Retinal pigment epithelial cell (primary cell): ENCODE results near the gene SLC37A3.
"Not testable (repeated sequence)": the region's sequence is repeated elsewhere in the genome, so short reads cannot be mapped to it uniquely, and the experiment has no call there.

Experiments
- DNase-seq: peaks from one replicate; pipeline ENCODE4 v3.0.0-alpha.2; 2010; ENCODE audit warnings: low read depth
- H3K4me3 ChIP-seq: 2 replicates; pipeline ENCODE4 v1.5.1; 2011; ENCODE audit warnings: mild to moderate bottlenecking, low read length, control low read depth, moderate library complexity
- TF ChIP-seq, protein P1 (sequence below): conservative IDR thresholded peaks from 2 replicates; pipeline ENCODE4 v1.5.1; 2011; ENCODE audit warnings: low read depth, low read length, control low read depth, inconsistent platforms

Gene SLC37A3

DNA sequence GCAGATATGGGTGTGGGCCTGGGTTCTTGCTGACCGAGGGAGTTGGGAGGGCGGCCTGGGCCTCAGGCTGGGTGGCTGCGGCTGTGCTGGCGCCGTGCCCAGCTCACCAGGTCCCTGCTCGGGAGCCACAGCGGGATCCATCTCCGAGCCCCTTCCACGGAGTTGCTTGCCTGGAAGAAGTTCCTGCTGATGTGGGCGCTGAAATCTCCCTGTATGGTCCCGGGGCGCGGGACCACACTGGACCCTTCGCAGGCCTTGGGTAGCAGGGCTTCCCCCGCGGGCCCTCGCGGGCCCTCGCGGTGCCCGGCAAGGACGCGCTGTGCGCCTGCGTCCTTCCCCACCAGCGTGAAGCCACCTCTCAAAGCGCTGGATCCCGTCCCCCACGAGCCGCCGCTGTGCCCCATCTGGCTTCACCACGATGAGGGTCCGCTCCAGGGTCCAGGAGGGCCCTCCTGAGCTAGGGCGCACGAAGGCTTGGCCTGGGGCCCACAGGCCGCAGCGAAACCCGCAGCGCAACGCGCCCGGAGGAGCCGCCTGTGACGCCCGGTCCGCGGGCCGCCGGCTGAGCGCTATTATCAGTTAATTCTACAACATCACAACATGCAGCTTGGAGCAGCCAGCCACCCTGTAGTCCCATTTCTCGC, 37.0 kb upstream of the SLC37A3 start:
- no peak for DNase-seq
- TF ChIP-seq, protein P1, sequence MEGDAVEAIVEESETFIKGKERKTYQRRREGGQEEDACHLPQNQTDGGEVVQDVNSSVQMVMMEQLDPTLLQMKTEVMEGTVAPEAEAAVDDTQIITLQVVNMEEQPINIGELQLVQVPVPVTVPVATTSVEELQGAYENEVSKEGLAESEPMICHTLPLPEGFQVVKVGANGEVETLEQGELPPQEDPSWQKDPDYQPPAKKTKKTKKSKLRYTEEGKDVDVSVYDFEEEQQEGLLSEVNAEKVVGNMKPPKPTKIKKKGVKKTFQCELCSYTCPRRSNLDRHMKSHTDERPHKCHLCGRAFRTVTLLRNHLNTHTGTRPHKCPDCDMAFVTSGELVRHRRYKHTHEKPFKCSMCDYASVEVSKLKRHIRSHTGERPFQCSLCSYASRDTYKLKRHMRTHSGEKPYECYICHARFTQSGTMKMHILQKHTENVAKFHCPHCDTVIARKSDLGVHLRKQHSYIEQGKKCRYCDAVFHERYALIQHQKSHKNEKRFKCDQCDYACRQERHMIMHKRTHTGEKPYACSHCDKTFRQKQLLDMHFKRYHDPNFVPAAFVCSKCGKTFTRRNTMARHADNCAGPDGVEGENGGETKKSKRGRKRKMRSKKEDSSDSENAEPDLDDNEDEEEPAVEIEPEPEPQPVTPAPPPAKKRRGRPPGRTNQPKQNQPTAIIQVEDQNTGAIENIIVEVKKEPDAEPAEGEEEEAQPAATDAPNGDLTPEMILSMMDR, result no peak
- H3K4me3 ChIP-seq, result no peak overlapping the region

DNA sequence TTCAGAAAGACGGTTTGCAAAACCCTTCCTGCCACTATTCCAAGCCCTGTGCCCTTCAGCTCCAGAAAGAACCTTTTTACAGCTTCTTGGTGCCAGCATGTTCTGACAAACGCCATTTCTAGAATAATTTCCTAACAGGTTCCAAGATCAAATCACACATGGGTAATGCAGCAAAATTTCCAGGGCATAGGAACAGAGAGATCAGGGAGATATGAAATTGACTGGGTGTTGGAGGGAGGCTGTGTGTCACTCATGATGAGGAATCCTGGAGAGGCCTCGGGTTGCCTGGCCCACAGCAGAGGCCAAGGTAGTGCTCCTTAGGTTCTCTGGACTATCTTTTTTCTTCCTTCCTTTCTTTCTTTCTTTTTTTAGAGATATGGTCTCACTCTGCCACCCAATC, 35.1 kb upstream of the SLC37A3 start:
- no peak for DNase-seq
- no peak overlapping the region for H3K4me3 ChIP-seq
- TF ChIP-seq, protein P1, result no peak

DNA sequence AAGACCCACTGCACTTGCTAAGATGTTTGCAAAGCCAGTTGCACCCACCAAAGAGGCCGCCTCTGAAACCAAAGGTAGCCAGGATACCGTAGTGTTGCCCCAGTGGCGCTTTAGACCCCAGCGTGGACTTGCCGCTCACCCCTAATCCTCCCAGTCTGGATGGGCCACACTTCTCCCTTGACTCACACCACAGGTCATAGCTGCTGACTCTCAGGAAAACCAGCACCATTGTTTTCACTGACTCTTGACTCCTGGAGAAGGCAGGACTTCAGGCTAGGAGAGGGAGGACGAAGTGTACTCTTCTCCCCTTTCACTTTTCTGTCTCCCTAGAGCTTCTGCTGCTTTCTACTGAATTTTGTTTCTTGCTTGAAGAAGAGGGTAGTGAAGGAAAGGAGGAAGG, 27.8 kb upstream of the SLC37A3 start:
- TF ChIP-seq, protein P1, result no peak
- H3K4me3 ChIP-seq, result no peak overlapping the region
- DNase-seq, result no peak

DNA sequence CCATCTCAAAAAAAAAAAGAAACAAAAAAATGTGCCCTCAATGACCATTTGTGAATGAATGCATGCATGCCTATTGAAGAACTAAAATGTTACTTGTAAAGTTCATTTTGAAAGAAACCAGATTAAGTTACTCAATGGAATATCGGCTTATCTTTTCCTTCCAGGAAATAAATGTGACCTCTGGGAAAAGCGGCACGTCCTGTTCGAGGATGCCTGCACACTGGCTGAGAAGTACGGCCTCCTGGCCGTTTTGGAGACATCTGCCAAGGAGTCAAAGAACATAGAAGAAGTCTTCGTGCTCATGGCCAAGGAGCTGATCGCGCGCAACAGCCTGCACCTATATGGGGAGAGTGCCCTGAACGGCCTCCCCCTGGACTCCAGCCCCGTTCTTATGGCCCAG, 27.4 kb upstream of the SLC37A3 start:
- no peak for DNase-seq
- H3K4me3 ChIP-seq, result no peak overlapping the region
- TF ChIP-seq, protein P1, result no peak

DNA sequence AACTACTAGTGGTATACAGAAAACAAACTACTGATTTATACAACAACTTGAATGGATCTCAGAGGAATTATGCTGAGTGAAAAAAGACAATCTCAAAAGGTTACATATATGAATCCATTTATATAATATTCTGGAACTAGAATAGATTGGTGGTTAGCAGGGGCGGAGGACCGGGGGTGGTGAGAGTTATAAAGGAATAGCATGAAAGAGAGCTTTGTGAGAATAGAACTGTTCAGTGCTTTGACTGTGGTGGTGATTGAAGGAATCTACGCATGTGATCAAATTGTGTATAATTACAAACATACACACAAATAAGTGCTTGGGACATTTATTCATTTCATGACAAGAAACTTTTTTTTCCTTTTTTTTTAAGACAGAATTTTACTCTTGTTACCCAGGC, 25.2 kb upstream of the SLC37A3 start:
- H3K4me3 ChIP-seq, result no peak overlapping the region
- TF ChIP-seq, protein P1, result no peak
- DNase-seq, result no peak

DNA sequence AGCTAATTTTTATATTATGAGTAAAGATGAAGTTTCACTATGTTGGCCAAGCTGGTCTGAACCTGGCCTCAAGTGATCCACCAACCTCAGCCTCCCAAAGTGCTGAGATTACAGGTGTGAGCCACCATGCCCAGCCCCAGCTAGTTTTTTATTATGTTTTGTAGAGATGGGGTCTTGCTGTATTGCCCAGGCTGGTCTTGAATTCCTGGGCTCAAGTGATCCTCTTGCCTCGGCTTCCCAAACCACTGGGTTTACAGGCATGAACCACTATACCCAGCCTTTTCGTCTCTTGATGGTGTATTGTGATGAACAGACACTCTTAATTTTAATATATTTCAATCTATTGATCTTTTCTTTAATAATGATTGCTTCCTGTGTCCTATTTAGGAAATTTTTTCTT, 23.2 kb upstream of the SLC37A3 start:
- no peak for DNase-seq
- no peak overlapping the region for H3K4me3 ChIP-seq
- TF ChIP-seq, protein P1, result no peak

DNA sequence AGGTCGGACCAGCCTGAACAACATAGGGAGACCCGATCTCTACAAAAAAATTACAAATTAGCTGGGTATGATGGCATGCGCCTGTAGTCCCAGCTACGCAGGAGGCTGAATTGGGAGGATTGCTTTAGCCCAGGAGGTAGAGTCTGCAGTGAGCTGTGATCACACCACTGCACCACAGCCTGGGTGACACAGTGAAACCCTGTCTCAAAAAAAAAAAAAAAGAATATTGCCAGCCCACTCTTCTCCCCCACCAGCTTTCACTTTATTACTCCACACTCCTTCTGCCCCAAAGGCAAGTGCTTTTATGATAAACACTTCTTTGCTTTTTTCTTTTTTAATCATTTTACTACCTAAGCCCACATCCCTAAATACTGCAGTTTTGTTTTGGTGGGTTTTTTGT, 20.3 kb upstream of the SLC37A3 start:
- no peak overlapping the region for H3K4me3 ChIP-seq
- no peak for DNase-seq
- TF ChIP-seq, protein P1, result no peak

DNA sequence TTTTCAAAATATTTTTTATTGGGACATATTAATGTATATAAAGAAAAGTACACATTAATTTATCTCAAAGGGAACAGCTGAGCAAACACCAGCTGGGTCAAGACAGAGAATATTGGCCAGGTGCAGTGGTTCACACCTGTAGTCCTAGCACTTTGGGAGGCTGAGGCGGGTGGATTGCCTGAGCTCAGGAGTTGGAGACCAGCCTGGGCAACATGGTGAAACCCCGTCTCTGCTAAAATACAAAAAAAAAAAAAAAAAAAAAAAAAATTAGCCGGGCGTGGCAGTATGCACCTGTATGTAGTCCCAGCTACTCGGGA, 19.8 kb upstream of the SLC37A3 start:
- H3K4me3 ChIP-seq, DNase-seq: not testable (repeated sequence)
